ENCODE data around the gene AASS.

- TF ChIP-seq CTCF (IDR thresholded peaks at IDR 0.05) = no peak
- no peak for TF ChIP-seq POLR2AphosphoS5 (IDR thresholded peaks at IDR 0.05; ENCODE audit: low read depth, low read length)
- TF ChIP-seq REST (IDR thresholded peaks at IDR 0.05; ENCODE audit: insufficient read depth in 1 of 2, low read depth in 2 of 2, low read length in 1 of 2) = no peak
- no peak for TF ChIP-seq SIN3A (IDR thresholded peaks at IDR 0.05; ENCODE audit: borderline replicate concordance, insufficient read depth, low read depth, low read length)
- TF ChIP-seq TCF7L2 (IDR thresholded peaks at IDR 0.05; ENCODE audit: low read depth, low read length) = no peak
Measured at GRCh38 chr7:122183106-122183505, 39.1 kb upstream of the AASS start.
